ENCODE measurements around the gene PPP2R5E. TPM values are rescaled to one million over a fixed set of nuclear protein-coding genes. Genes with fewer than 3 reads are reported as not detected.

The PPP2R5E gene
- total and polyA plus RNA-seq, 9 donors: 14.2 to 25.5 (median 20.1) TPM

DNA sequence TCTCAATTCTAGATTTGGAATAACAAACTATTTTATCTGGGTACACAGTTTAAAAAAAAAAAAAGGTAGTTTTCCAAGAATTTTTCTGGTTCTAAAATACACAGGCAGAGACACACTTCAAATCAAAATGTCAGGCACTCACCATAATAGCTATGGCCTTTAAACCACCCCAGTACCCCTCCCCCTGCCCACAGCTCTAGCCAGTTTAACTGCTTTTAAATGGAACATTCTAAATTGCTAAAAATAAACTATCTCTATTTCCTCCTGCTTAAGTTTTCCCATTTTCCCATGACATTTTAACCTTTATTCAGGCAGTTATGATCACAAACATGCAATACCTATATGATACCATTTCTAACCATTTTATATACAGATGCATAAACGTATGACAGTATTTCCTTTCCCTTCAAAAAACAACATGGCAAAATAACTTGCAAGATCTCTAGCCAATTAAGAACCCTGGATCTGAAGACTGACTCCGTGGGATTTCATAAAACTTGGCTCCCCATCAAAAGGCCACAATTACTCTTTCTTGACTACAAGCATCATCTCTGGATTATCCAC lies 46.3 kb downstream of the PPP2R5E start:
- Histone ChIP-seq H3K9me3 (replicated peaks; ENCODE audit: control insufficient read depth, low read depth, low read length) (no peaks in the 10 kb centered on the region), H3K4me1 (ENCODE audit: control insufficient read depth, insufficient read depth, low read length) (no peaks in the 10 kb centered on the region), H3K27me3 (ENCODE audit: control insufficient read depth, insufficient read depth, low read length) (no peaks in the 10 kb centered on the region), H3K36me3 (ENCODE audit: control insufficient read depth, insufficient read depth, low read length) (no peaks in the 10 kb centered on the region), H3K27ac (ENCODE audit: low read length) (no peak overlapping the region), H3K4me3 (ENCODE audit: low read length) (no peak overlapping the region)
- DNase-seq: no peak
- WGBS (ENCODE audit: insufficient coverage): 90% methylated on average over 1 of the region's 2 CpGs

DNA sequence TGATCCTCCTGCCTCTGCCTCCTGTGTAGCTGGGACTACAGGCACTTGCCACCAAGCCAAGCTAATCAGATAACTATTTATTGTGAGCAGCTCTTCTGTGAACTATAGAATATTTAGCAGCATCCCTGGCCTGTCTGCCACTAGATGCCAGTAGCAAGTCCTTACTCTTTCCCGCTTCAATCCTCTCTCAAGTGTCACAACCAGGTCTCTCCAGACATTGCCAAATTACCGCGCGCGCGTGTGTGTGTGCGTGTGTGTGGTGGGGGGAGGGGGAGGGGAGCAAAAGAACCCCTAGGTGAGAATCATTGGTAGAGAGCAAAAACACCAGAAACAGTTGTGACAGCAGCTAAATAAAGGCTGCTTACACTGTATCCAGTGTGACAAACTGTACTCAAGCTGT lies 49.9 kb downstream of the PPP2R5E start:
- no CpG with 5 or more reads among the region's 7 CpGs for WGBS (ENCODE audit: insufficient coverage)
- Histone ChIP-seq H3K4me3 (ENCODE audit: low read length) (no peak overlapping the region), H3K36me3 (ENCODE audit: control insufficient read depth, insufficient read depth, low read length) (no peaks in the 10 kb centered on the region), H3K4me1 (ENCODE audit: control insufficient read depth, insufficient read depth, low read length) (no peaks in the 10 kb centered on the region), H3K27me3 (ENCODE audit: control insufficient read depth, insufficient read depth, low read length) (no peaks in the 10 kb centered on the region), H3K27ac (ENCODE audit: low read length) (no peak overlapping the region), H3K9me3 (replicated peaks; ENCODE audit: control insufficient read depth, low read depth, low read length) (no peaks in the 10 kb centered on the region)
- DNase-seq: no peak

GRCh38 chr14:63492391-63492790 lies 50.8 kb downstream of the PPP2R5E start:
- H3K9me3 ChIP-seq (replicated peaks; ENCODE audit: control insufficient read depth, low read depth, low read length): no peaks in the 10 kb centered on the region
- no peak overlapping the region for H3K27ac ChIP-seq (ENCODE audit: low read length)
- H3K36me3 ChIP-seq (ENCODE audit: control insufficient read depth, insufficient read depth, low read length): no peaks in the 10 kb centered on the region
- H3K27me3 ChIP-seq (ENCODE audit: control insufficient read depth, insufficient read depth, low read length): no peaks in the 10 kb centered on the region
- DNase-seq: no peak
- no peaks in the 10 kb centered on the region for H3K4me1 ChIP-seq (ENCODE audit: control insufficient read depth, insufficient read depth, low read length)
- no peak overlapping the region for H3K4me3 ChIP-seq (ENCODE audit: low read length)

DNA sequence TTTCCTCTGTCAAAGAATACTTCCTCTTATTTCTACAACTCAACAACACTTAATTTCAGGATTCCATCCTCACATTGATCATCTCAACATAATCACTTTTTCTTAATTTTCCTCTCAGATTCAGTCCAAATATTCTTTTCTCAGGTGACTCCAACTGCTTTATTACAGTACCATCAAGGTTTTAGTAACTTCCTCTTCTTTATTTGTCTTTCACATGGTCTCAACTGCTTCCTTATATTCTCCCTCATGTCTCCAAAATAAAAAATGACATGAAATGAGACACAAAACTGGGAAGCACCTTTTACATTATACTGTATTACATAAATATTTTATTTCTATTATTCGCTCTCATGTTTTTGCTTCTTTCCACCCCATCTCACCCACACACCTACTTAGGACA lies 55.5 kb downstream of the PPP2R5E start:
- no CpG with 5 or more reads among the region's 1 CpG for WGBS (ENCODE audit: insufficient coverage)
- Histone ChIP-seq H3K4me1 (ENCODE audit: control insufficient read depth, insufficient read depth, low read length) (no peaks in the 10 kb centered on the region), H3K9me3 (replicated peaks; ENCODE audit: control insufficient read depth, low read depth, low read length) (no peaks in the 10 kb centered on the region), H3K27me3 (ENCODE audit: control insufficient read depth, insufficient read depth, low read length) (no peaks in the 10 kb centered on the region), H3K36me3 (ENCODE audit: control insufficient read depth, insufficient read depth, low read length) (no peaks in the 10 kb centered on the region), H3K4me3 (ENCODE audit: low read length) (no peak overlapping the region), H3K27ac (ENCODE audit: low read length) (no peak overlapping the region)
- DNase-seq: no peak

- no peaks in the 10 kb centered on the region for H3K4me1 ChIP-seq (ENCODE audit: control insufficient read depth, insufficient read depth, low read length)
- no peak overlapping the region for H3K4me3 ChIP-seq (ENCODE audit: low read length)
- H3K27ac ChIP-seq (ENCODE audit: low read length): no peak overlapping the region
- no peaks in the 10 kb centered on the region for H3K27me3 ChIP-seq (ENCODE audit: control insufficient read depth, insufficient read depth, low read length)
- H3K9me3 ChIP-seq (replicated peaks; ENCODE audit: control insufficient read depth, low read depth, low read length): no peaks in the 10 kb centered on the region
- DNase-seq: no peak
- no peaks in the 10 kb centered on the region for H3K36me3 ChIP-seq (ENCODE audit: control insufficient read depth, insufficient read depth, low read length)
Measured at GRCh38 chr14:63486738-63487137, 56.4 kb downstream of the PPP2R5E start.

DNA sequence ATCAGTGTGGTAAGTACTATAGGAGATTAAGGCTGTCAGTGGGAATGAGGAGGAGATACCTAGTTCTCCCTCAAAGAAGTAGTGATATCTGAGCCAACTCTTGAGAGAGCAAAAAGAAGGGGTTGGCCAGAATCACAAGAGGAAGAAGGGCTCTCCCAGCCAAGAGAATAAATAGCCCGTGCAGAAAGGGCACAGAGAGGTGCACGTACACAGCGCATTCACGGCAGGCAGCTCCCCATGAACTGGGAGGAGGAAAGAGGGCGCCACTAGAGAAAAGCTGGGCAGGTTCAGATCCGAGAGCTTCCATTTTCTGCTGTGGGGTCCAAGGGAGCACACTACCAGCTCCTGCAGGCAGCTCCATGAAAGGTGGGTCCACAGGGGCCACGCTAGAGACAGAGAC lies 59.9 kb downstream of the PPP2R5E start:
- Histone ChIP-seq H3K9me3 (replicated peaks; ENCODE audit: control insufficient read depth, low read depth, low read length) (no peaks in the 10 kb centered on the region), H3K4me1 (ENCODE audit: control insufficient read depth, insufficient read depth, low read length) (no peaks in the 10 kb centered on the region), H3K27ac (ENCODE audit: low read length) (no peak overlapping the region), H3K27me3 (ENCODE audit: control insufficient read depth, insufficient read depth, low read length) (no peaks in the 10 kb centered on the region), H3K4me3 (ENCODE audit: low read length) (no peak overlapping the region), H3K36me3 (ENCODE audit: control insufficient read depth, insufficient read depth, low read length) (no peaks in the 10 kb centered on the region)
- no peak for DNase-seq
- WGBS (ENCODE audit: insufficient coverage): 85% methylated on average over 6 of the region's 7 CpGs

DNA sequence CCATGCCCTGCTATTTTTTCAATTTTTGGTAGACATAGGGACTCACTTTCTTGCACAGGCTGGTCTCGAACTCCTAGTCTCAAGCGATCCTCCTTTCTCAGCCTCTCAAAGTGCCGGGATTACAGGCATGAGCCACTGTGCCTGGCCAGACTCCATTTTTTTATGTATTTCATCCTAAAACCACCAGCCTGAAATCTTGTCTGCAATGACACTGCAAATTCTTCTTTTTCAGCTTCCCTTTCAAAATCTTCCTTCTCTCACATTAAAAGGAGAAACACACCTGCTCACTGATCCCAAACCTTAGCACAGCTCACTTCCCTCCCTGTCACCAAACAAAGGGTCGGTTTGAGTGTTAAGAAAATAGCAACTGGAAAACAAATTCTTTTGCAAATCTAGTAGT lies 62.6 kb downstream of the PPP2R5E start:
- Histone ChIP-seq H3K4me1 (ENCODE audit: control insufficient read depth, insufficient read depth, low read length) (no peaks in the 10 kb centered on the region), H3K4me3 (ENCODE audit: low read length) (no peak overlapping the region), H3K27ac (ENCODE audit: low read length) (no peak overlapping the region), H3K36me3 (ENCODE audit: control insufficient read depth, insufficient read depth, low read length) (no peaks in the 10 kb centered on the region), H3K9me3 (replicated peaks; ENCODE audit: control insufficient read depth, low read depth, low read length) (no peaks in the 10 kb centered on the region), H3K27me3 (ENCODE audit: control insufficient read depth, insufficient read depth, low read length) (no peaks in the 10 kb centered on the region)
- WGBS (ENCODE audit: insufficient coverage): 96% methylated on average over 3 of the region's 4 CpGs
- no peak for DNase-seq

- Histone ChIP-seq H3K9me3 (replicated peaks; ENCODE audit: control insufficient read depth, low read depth, low read length) (no peaks in the 10 kb centered on the region), H3K4me3 (ENCODE audit: low read length) (no peak overlapping the region), H3K27me3 (ENCODE audit: control insufficient read depth, insufficient read depth, low read length) (no peaks in the 10 kb centered on the region), H3K4me1 (ENCODE audit: control insufficient read depth, insufficient read depth, low read length) (no peaks in the 10 kb centered on the region), H3K27ac (ENCODE audit: low read length) (no peak overlapping the region), H3K36me3 (ENCODE audit: control insufficient read depth, insufficient read depth, low read length) (no peaks in the 10 kb centered on the region)
- no peak for DNase-seq
- 87% methylated on average over 2 of the region's 3 CpGs for WGBS (ENCODE audit: insufficient coverage)
Measured at GRCh38 chr14:63478437-63478852, 64.7 kb downstream of the PPP2R5E start.

DNA sequence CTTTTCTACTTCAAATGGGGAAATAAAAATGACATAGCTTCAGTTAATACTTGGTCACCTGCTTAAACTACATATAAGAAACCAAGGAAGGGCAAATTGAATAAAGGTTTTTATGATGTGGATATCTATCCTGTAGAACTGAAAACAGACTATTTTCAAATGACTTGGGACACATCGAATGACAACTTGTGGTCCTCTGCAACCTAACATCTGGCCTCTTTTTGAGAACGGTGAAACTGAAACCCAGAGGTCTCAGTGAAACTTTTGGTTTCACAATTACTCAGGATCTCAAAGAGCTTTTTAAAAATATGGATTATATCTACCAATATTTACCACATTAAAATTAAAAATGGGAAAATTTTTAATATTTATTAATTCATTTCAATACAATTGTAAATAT lies 65.2 kb downstream of the PPP2R5E start:
- Histone ChIP-seq H3K9me3 (replicated peaks; ENCODE audit: control insufficient read depth, low read depth, low read length) (no peaks in the 10 kb centered on the region), H3K4me3 (ENCODE audit: low read length) (no peak overlapping the region), H3K36me3 (ENCODE audit: control insufficient read depth, insufficient read depth, low read length) (no peaks in the 10 kb centered on the region), H3K27me3 (ENCODE audit: control insufficient read depth, insufficient read depth, low read length) (no peaks in the 10 kb centered on the region), H3K4me1 (ENCODE audit: control insufficient read depth, insufficient read depth, low read length) (no peaks in the 10 kb centered on the region), H3K27ac (ENCODE audit: low read length) (peak overlapping the region; percentile 48)
- no CpG with 5 or more reads among the region's 2 CpGs for WGBS (ENCODE audit: insufficient coverage)
- DNase-seq: peak; percentile 58

GRCh38 chr14:63477556-63477955 lies 65.6 kb downstream of the PPP2R5E start:
- Histone ChIP-seq H3K27me3 (ENCODE audit: control insufficient read depth, insufficient read depth, low read length) (no peaks in the 10 kb centered on the region), H3K9me3 (replicated peaks; ENCODE audit: control insufficient read depth, low read depth, low read length) (no peaks in the 10 kb centered on the region), H3K36me3 (ENCODE audit: control insufficient read depth, insufficient read depth, low read length) (no peaks in the 10 kb centered on the region), H3K4me3 (ENCODE audit: low read length) (no peak overlapping the region), H3K4me1 (ENCODE audit: control insufficient read depth, insufficient read depth, low read length) (no peaks in the 10 kb centered on the region), H3K27ac (ENCODE audit: low read length) (peak overlapping the region; percentile 48)
- DNase-seq: no peak
- WGBS (ENCODE audit: insufficient coverage): no CpG with 5 or more reads among the region's 1 CpG

DNA sequence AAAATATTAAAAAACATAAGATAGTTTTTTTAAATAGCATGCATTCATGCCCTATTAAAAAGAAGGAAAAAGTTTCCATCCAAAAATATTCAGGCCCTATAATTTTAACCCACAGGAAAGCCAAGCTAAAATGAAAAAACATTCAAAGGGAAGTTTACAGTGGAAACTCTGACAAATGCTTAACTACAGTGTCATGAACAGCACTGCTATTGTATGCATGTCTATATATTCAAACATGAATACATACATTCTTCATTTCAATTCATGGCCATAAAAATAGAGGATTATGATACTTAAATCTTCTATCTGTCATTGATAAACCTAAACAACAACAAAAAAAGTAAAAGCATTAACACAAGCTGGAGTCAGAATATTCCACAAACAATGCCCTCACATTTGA lies 67.4 kb downstream of the PPP2R5E start:
- Histone ChIP-seq H3K27me3 (ENCODE audit: control insufficient read depth, insufficient read depth, low read length) (no peaks in the 10 kb centered on the region), H3K36me3 (ENCODE audit: control insufficient read depth, insufficient read depth, low read length) (no peaks in the 10 kb centered on the region), H3K9me3 (replicated peaks; ENCODE audit: control insufficient read depth, low read depth, low read length) (no peaks in the 10 kb centered on the region), H3K4me3 (ENCODE audit: low read length) (no peak overlapping the region), H3K27ac (ENCODE audit: low read length) (peak overlapping the region; percentile 56), H3K4me1 (ENCODE audit: control insufficient read depth, insufficient read depth, low read length) (no peaks in the 10 kb centered on the region)
- peak; percentile 88 for DNase-seq
